Measurements from ENCODE around the gene ZPLD1. TPM values are rescaled to one million over a fixed set of nuclear protein-coding genes. Genes with fewer than 3 reads are reported as not detected.

ZPLD1 gene
- under 1 TPM in 1 of 3 donors, not detected in 2; 0.32 TPM for total RNA-seq
- long read RNA-seq, donor 1: 0 reads
- long read RNA-seq, donor 2: 0 reads

- Histone ChIP-seq H3K9me3 (no peaks in the 10 kb centered on the region), H3K4me3 (no peak within 1 kb of the TSS), H3K36me3 (ENCODE audit: low read depth) (no peaks in the 10 kb centered on the region), H3K4me1 (ENCODE audit: low read depth) (no peaks in the 10 kb centered on the region)
- TF ChIP-seq CTCF (IDR thresholded peaks at IDR 0.05): no peak
- intact Hi-C loops (cut with DNase I, micrococcal nuclease): no loop called here
- DNase-seq (no peak), ATAC-seq (no peak)
These were observed at the start of gene ZPLD1 for GRCh38 chr3:102434715-102435114. Gene ZPLD1, plus strand, starts transcription at chr3:102435015. Its CDS starts 3,473 bp downstream, at chr3:102438488.

DNA sequence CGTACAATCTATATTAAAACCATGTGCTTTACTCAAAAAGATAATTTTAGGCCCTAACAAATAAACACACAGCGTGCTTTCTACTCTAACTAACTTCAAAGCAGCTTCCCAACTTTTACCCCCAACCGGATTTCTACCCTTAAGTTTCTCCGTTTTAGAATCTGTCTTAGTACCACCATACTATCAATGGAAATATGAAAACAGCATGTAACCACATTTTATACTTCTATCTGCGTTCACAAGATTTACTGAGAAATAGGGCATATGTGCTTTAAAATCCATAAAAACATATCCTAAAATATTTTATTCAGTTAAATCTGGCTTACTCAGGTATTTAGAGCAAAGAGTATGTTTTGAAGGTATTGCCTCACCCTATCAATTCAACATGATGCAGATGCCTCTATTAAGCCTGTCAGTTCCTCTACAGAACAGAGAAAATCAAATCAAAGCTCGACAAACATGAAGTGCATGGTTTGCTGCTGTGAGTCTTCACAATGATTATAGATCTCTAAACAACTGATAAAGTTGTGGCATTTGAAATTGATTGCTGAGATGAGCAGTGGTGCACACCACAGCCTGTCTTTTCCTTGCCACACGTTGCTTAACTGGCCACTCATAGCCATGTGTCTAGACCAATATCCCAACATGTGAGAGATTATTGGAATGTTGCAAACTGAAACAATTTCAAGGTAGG lies 44.5 kb upstream of the ZPLD1 start:
- H3K9me3 ChIP-seq: no peaks in the 10 kb centered on the region
- ATAC-seq: no peak
- H3K4me1 ChIP-seq (ENCODE audit: low read depth): no peaks in the 10 kb centered on the region
- no peaks in the 10 kb centered on the region for H3K36me3 ChIP-seq (ENCODE audit: low read depth)
- intact Hi-C loops (cut with DNase I, micrococcal nuclease): no loop called here
- no peak for TF ChIP-seq CTCF (IDR thresholded peaks at IDR 0.05)
- no peak overlapping the region for H3K4me3 ChIP-seq
- DNase-seq: no peak

GRCh38 chr3:102390916-102391315 lies 43.9 kb upstream of the ZPLD1 start:
- ATAC-seq: no peak
- no peak for DNase-seq

DNA sequence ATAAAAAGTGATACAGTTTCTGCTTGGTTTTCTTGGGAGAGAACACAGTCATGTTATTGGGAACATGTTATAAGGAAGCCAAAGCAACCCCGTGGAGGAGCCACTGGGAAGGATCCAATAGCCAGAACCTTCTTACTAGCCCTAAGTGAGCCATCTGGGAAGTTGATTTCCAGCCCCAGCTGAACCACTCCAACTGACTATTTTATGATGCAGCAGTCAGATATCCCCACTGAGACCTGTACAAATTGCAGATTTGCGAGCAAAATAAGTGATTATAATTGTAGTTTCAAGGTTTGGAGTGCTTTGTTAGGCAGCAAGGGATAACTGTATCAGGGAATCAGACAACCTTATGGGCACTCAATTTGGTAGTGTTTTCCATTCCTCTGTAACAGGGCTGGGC lies 43.3 kb upstream of the ZPLD1 start:
- no peak for ATAC-seq
- H3K4me3 ChIP-seq: no peak overlapping the region

More at GRCh38 chr3:102390916-102391315, 43.9 kb upstream of the ZPLD1 start:
- Histone ChIP-seq H3K36me3 (ENCODE audit: low read depth) (no peaks in the 10 kb centered on the region), H3K4me3 (no peak overlapping the region), H3K4me1 (ENCODE audit: low read depth) (no peaks in the 10 kb centered on the region), H3K9me3 (no peaks in the 10 kb centered on the region)
- intact Hi-C loops (cut with DNase I, micrococcal nuclease): no loop called here
- no peak for TF ChIP-seq CTCF (IDR thresholded peaks at IDR 0.05)

GRCh38 chr3:102394517-102394916 lies 40.3 kb upstream of the ZPLD1 start:
- no peak overlapping the region for H3K4me3 ChIP-seq
- intact Hi-C loops (cut with DNase I, micrococcal nuclease): no loop called here
- no peak for ATAC-seq

More for the DNA sequence above, 43.3 kb upstream of the ZPLD1 start:
- Histone ChIP-seq H3K9me3 (no peaks in the 10 kb centered on the region), H3K36me3 (ENCODE audit: low read depth) (no peaks in the 10 kb centered on the region), H3K4me1 (ENCODE audit: low read depth) (no peaks in the 10 kb centered on the region)
- no peak for TF ChIP-seq CTCF (IDR thresholded peaks at IDR 0.05)
- no peak for DNase-seq
- intact Hi-C loops (cut with DNase I, micrococcal nuclease): no loop called here

More at GRCh38 chr3:102394517-102394916, 40.3 kb upstream of the ZPLD1 start:
- Histone ChIP-seq H3K4me1 (ENCODE audit: low read depth) (no peaks in the 10 kb centered on the region), H3K36me3 (ENCODE audit: low read depth) (no peaks in the 10 kb centered on the region), H3K9me3 (no peaks in the 10 kb centered on the region)
- DNase-seq: no peak
- TF ChIP-seq CTCF (IDR thresholded peaks at IDR 0.05): no peak
